ENCODE measurements around the gene ACACA.

ACACA gene

GRCh38 chr17:37317867-37318266, 88.8 kb downstream of the ACACA start:
- Histone ChIP-seq H3K4me2 (ENCODE audit: low read depth, low read length, poor library complexity, severe bottlenecking) (no peak overlapping the region), H3K36me3 (ENCODE audit: insufficient read depth, low read length) (peaks cover 9% of the 10 kb centered on the region; the same call in 1 of the 2 replicates), H3K4me3 (ENCODE audit: low read length, poor library complexity, severe bottlenecking) (no peak overlapping the region), H3F3A (ENCODE audit: low read depth) (no peaks in the 10 kb centered on the region), H4K20me1 (ENCODE audit: insufficient read depth, low read length, poor library complexity, severe bottlenecking) (no peaks in the 10 kb centered on the region), H3K4me1 (ENCODE audit: insufficient read depth, low read length, poor library complexity, severe bottlenecking) (no peaks in the 10 kb centered on the region), H3K79me2 (ENCODE audit: insufficient read depth, low read length) (no peaks in the 10 kb centered on the region; the same call in 1 of the 2 replicates), H3K9ac (ENCODE audit: low read depth, low read length, poor library complexity, severe bottlenecking) (no peak overlapping the region), H3K9me2 (replicated peaks; ENCODE audit: low read depth, low read length) (no peaks in the 10 kb centered on the region), H3K27me3 (ENCODE audit: insufficient read depth, low read length, poor library complexity, severe bottlenecking) (no peaks in the 10 kb centered on the region), H2AFZ (ENCODE audit: low read length) (no peak overlapping the region), H3K9me3 (ENCODE audit: insufficient read depth, low read depth, low read length) (no peaks in the 10 kb centered on the region)
- TF ChIP-seq EZH2phosphoT487 (IDR thresholded peaks at IDR 0.05; ENCODE audit: borderline replicate concordance) (no peak), CTCF (conservative IDR thresholded peaks at IDR 0.05; ENCODE audit: low read length) (no peak)

DNA sequence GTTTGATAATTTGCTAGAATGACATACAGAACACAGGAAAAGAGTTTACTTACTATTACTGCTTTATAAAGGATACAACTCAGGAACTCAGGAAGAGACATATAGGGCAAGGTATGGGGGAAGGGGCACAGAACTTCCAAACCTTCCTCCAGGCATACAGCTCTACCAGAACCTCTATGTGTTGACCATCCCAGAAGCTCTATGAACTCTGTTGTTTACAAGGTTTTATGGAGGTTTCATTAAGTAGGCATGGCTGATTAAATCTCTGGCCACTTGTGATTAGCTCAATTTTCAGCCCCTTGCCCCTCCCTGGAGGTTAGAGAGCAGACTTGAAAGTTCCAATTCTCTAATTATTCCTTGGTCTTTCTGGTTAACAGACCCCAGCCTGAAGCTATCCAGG, 91.0 kb downstream of the ACACA start:
- Histone ChIP-seq H3K4me2 (ENCODE audit: low read depth, low read length, poor library complexity, severe bottlenecking) (no peak overlapping the region), H3K9me3 (ENCODE audit: insufficient read depth, low read depth, low read length) (no peaks in the 10 kb centered on the region), H2AFZ (ENCODE audit: low read length) (no peak overlapping the region), H3K4me3 (ENCODE audit: low read length, poor library complexity, severe bottlenecking) (no peak overlapping the region), H3K9ac (ENCODE audit: low read depth, low read length, poor library complexity, severe bottlenecking) (no peak overlapping the region), H3K36me3 (ENCODE audit: insufficient read depth, low read length) (peaks cover 9% of the 10 kb centered on the region; the same call in 1 of the 2 replicates), H3K79me2 (ENCODE audit: insufficient read depth, low read length) (no peaks in the 10 kb centered on the region), H4K20me1 (ENCODE audit: insufficient read depth, low read length, poor library complexity, severe bottlenecking) (no peaks in the 10 kb centered on the region), H3F3A (ENCODE audit: low read depth) (no peaks in the 10 kb centered on the region), H3K27me3 (ENCODE audit: insufficient read depth, low read length, poor library complexity, severe bottlenecking) (no peaks in the 10 kb centered on the region), H3K9me2 (replicated peaks; ENCODE audit: low read depth, low read length) (no peaks in the 10 kb centered on the region), H3K4me1 (ENCODE audit: insufficient read depth, low read length, poor library complexity, severe bottlenecking) (no peaks in the 10 kb centered on the region)
- no peak for TF ChIP-seq CTCF (conservative IDR thresholded peaks at IDR 0.05; ENCODE audit: low read length)
- no peak for TF ChIP-seq EZH2phosphoT487 (IDR thresholded peaks at IDR 0.05; ENCODE audit: borderline replicate concordance)

- Histone ChIP-seq H3K4me2 (ENCODE audit: low read depth, low read length, poor library complexity, severe bottlenecking) (no peak overlapping the region), H3K9me3 (ENCODE audit: insufficient read depth, low read depth, low read length) (no peaks in the 10 kb centered on the region), H3K4me3 (ENCODE audit: low read length, poor library complexity, severe bottlenecking) (no peak overlapping the region), H3F3A (ENCODE audit: low read depth) (no peaks in the 10 kb centered on the region), H2AFZ (ENCODE audit: low read length) (no peak overlapping the region), H3K79me2 (ENCODE audit: insufficient read depth, low read length) (no peaks in the 10 kb centered on the region), H3K4me1 (ENCODE audit: insufficient read depth, low read length, poor library complexity, severe bottlenecking) (no peaks in the 10 kb centered on the region), H3K27me3 (ENCODE audit: insufficient read depth, low read length, poor library complexity, severe bottlenecking) (no peaks in the 10 kb centered on the region), H3K9me2 (replicated peaks; ENCODE audit: low read depth, low read length) (no peaks in the 10 kb centered on the region), H3K36me3 (ENCODE audit: insufficient read depth, low read length) (peaks cover 9% of the 10 kb centered on the region; the same call in 1 of the 2 replicates), H3K9ac (ENCODE audit: low read depth, low read length, poor library complexity, severe bottlenecking) (no peak overlapping the region), H4K20me1 (ENCODE audit: insufficient read depth, low read length, poor library complexity, severe bottlenecking) (no peaks in the 10 kb centered on the region)
- no peak for TF ChIP-seq EZH2phosphoT487 (IDR thresholded peaks at IDR 0.05; ENCODE audit: borderline replicate concordance)
- no peak for TF ChIP-seq CTCF (conservative IDR thresholded peaks at IDR 0.05; ENCODE audit: low read length)
These were observed 94.3 kb downstream of the ACACA start for GRCh38 chr17:37312137-37312923.

Data from Loucy (cell line).